ENCODE data around the gene COL23A1.

DNA sequence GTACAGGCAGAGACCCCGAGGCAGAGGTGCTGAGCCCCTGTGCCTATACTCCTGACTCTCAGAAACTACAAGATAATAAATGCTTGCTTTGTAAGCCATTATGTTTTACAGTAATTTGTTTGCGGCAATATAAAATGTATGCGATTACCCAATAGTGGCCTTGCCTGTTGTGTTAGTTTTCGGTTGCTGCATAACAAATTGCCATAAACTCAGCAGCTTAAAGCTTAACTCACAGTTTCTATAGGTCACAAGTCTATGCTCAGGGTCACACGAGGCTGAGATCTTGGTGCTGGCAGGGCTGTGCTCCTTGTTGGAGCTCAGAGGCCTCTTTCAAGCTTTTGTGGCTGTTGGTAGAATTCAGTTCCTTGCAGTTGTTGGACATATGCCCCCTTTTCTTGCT lies 114.8 kb downstream of the COL23A1 start:
- TF ChIP-seq CBX8 (IDR thresholded peaks at IDR 0.05) (no peak), RAD21 (conservative IDR thresholded peaks at IDR 0.05 in 1 of 2, IDR thresholded peaks at IDR 0.05 in 1 of 2) (no peak), MYC (IDR thresholded peaks at IDR 0.05; ENCODE audit: borderline replicate concordance, low read length) (no peak), EP300 (IDR thresholded peaks at IDR 0.05) (no peak), RCOR1 (IDR thresholded peaks at IDR 0.05; ENCODE audit: low read depth, low read length) (no peak), MAFK (IDR thresholded peaks at IDR 0.05; ENCODE audit: partially characterized antibody) (no peak), POLR2A (IDR thresholded peaks at IDR 0.05; ENCODE audit: low read length) (no peak), POLR2AphosphoS2 (conservative IDR thresholded peaks at IDR 0.05; ENCODE audit: low read length) (no peak)
- TF ChIP-seq, protein P1, sequence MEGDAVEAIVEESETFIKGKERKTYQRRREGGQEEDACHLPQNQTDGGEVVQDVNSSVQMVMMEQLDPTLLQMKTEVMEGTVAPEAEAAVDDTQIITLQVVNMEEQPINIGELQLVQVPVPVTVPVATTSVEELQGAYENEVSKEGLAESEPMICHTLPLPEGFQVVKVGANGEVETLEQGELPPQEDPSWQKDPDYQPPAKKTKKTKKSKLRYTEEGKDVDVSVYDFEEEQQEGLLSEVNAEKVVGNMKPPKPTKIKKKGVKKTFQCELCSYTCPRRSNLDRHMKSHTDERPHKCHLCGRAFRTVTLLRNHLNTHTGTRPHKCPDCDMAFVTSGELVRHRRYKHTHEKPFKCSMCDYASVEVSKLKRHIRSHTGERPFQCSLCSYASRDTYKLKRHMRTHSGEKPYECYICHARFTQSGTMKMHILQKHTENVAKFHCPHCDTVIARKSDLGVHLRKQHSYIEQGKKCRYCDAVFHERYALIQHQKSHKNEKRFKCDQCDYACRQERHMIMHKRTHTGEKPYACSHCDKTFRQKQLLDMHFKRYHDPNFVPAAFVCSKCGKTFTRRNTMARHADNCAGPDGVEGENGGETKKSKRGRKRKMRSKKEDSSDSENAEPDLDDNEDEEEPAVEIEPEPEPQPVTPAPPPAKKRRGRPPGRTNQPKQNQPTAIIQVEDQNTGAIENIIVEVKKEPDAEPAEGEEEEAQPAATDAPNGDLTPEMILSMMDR (IDR thresholded peaks at IDR 0.05), result no peak

All from A549 (cell line).